Heart left ventricle (tissue), 13 donors: ENCODE data around the gene TSEN54.

ENCODE experiments used
- CTCF ChIP-seq, 12 donors: fragments of 200-600 bp; sonication (generic) in 4 of 12; IDR thresholded peaks; one replicate each; pipeline versions ENCODE4 v1.5.0 to v1.8.0; 2018 to 2022; ENCODE audit warnings: antibody characterized with exemption in 12 of 12, mild to moderate bottlenecking in 5 of 12
- POLR2A ChIP-seq, 2 donors: fragments of 450-650 bp; IDR thresholded peaks; one replicate each; pipeline ENCODE4 v1.6.1; 2017; ENCODE audit warnings: antibody characterized with exemption in 2 of 2, mild to moderate bottlenecking in 2 of 2, moderate library complexity in 2 of 2
- donor health status: ischemic (EF 13 %, LVEDD 7.1; RV severe dilation, severe dysfunction).
- donor health status: DM: no; HTN: yes; CAD: no.
- donor health status: DM: no; HTN: no; CAD: no.
- donor health status: ischemic (EF 25% LVEDD 6.9; RV normal size, moderate dysfunction).
- donor health status: ischemic (EF 25% LVEDD 5.7; RV mildly dilated, moderate dysfunction).
- donor health status: ischemic (EF 35%, LVEDD 5.7; RV mildly dilated, moderate dysfunction).
- donor health status: nonischemic (EF 11% LVEDD 7.7; RV severe dilation, severe dysfunction).
- donor health status: DM: yes; HTN: yes; CAD: no.
- donor health status: PGD.
- donor health status: ischemic (EF 29% LVEDD 5.4; RV normal size, mild dysfunction).
- donor health status: nonischemic (EF 23%, LVEDD 6.1; RV moderate dilation, normal function).

GRCh38 chr17:75505640-75506039 is 10.7 kb upstream of the TSEN54 start:
- TF ChIP-seq CTCF (IDR thresholded peaks at IDR 0.05) (no peak), POLR2A (IDR thresholded peaks at IDR 0.05) (no peak)
